Renal cortical epithelial cell (primary cell): ENCODE data around the gene EMSY. TPM values are rescaled to one million over a fixed set of nuclear protein-coding genes. Genes with fewer than 3 reads are reported as not detected.
"Not testable (repeated sequence)": the region's sequence is repeated elsewhere in the genome, so short reads cannot be mapped to it uniquely, and the experiment has no call there.

ENCODE experiments used
- DNase-seq: peaks from one replicate; pipeline ENCODE4 v3.0.0-alpha.2; 2011; ENCODE audit warnings: low read depth
- total RNA-seq: library from RNA; depleted of rRNA; stranded (reverse); fragments of >200 nt; gene quantifications from 2 replicates; pipeline ENCODE4 v1.2.3, GENCODE V29; 2014

Gene EMSY, protein sequence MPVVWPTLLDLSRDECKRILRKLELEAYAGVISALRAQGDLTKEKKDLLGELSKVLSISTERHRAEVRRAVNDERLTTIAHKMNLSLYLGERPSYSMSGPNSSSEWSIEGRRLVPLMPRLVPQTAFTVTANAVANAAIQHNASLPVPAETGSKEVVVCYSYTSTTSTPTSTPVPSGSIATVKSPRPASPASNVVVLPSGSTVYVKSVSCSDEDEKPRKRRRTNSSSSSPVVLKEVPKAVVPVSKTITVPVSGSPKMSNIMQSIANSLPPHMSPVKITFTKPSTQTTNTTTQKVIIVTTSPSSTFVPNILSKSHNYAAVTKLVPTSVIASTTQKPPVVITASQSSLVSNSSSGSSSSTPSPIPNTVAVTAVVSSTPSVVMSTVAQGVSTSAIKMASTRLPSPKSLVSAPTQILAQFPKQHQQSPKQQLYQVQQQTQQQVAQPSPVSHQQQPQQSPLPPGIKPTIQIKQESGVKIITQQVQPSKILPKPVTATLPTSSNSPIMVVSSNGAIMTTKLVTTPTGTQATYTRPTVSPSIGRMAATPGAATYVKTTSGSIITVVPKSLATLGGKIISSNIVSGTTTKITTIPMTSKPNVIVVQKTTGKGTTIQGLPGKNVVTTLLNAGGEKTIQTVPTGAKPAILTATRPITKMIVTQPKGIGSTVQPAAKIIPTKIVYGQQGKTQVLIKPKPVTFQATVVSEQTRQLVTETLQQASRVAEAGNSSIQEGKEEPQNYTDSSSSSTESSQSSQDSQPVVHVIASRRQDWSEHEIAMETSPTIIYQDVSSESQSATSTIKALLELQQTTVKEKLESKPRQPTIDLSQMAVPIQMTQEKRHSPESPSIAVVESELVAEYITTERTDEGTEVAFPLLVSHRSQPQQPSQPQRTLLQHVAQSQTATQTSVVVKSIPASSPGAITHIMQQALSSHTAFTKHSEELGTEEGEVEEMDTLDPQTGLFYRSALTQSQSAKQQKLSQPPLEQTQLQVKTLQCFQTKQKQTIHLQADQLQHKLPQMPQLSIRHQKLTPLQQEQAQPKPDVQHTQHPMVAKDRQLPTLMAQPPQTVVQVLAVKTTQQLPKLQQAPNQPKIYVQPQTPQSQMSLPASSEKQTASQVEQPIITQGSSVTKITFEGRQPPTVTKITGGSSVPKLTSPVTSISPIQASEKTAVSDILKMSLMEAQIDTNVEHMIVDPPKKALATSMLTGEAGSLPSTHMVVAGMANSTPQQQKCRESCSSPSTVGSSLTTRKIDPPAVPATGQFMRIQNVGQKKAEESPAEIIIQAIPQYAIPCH (N-terminal part only)
- 6.6 and 12.2 TPM in 2 replicates for total RNA-seq

- peak; percentile 99 for DNase-seq
These were observed at the start of gene EMSY for GRCh38 chr11:76444384-76445120. EMSY (plus strand) TSS chr11:76445018; CDS start chr11:76446939, 1,921 bp downstream.

- no peak for DNase-seq
These were observed 49.5 kb upstream of the EMSY start for GRCh38 chr11:76395296-76395695.

DNA sequence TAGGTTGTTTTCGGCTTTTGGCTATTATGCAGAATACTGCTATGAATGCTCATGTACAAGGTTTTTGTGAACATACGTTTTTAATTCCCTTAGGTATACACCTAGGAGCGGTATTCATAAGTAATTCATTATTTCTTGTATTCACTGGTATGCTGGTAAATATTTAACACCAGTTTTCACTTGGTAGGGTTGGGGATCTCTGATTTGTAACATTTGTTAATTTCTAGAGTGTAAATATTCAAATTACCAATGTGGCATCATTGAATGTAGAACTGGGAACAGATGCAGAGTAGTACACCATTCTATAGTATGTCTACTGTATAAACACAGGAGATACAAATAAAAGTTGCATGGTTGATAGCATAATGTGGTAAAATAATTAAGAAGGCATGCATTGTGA is 47.4 kb upstream of the EMSY start:
- DNase-seq = peak; percentile 28

- DNase-seq = no peak
These were observed 43.9 kb upstream of the EMSY start for GRCh38 chr11:76400967-76401366.

DNA sequence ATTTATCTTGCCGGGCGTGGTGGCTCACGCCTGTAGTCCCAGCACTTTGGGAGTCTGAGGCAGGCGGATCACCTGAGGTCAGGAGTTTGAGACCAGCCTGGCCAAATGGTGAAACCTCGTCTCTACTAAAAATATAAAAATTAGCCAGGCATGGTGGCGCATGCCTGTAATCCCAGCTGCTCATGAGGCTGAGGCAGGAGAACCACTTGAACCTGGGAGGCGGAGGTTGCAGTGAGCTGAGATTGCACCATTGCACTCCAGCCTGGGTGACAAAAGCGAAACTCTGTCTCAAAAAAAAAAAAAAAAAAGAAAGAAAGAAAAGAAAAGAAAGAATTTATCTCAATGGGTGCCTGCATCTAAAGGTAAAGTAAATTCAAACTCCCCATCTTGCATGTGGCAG is 43.3 kb upstream of the EMSY start:
- DNase-seq = not testable (repeated sequence)

DNA sequence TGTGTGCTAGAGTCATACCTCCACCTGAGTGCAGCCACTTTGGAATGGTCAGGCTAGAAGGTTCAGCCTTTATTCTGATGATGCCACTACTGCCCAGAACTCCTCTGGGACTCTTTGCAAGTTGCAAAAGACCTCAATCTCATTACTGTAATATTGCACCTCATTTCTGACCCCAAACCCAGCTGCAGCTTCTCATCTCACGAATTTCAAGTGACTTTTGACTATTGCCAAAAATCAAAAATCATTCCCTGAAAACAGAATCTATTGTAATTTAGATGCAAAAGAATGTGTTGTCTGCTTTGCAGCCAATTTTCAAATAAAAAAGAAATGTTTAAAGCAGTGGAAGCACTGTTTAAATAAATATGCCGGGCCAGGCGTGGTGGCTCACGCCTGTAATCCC is 38.5 kb upstream of the EMSY start:
- DNase-seq = no peak

- peak; percentile 81 for DNase-seq
These were observed 36.5 kb upstream of the EMSY start for GRCh38 chr11:76408171-76408965.

GRCh38 chr11:76410851-76411357 is 33.9 kb upstream of the EMSY start:
- peak; percentile 23 for DNase-seq

GRCh38 chr11:76415073-76415472 is 29.7 kb upstream of the EMSY start:
- DNase-seq = no peak

DNA sequence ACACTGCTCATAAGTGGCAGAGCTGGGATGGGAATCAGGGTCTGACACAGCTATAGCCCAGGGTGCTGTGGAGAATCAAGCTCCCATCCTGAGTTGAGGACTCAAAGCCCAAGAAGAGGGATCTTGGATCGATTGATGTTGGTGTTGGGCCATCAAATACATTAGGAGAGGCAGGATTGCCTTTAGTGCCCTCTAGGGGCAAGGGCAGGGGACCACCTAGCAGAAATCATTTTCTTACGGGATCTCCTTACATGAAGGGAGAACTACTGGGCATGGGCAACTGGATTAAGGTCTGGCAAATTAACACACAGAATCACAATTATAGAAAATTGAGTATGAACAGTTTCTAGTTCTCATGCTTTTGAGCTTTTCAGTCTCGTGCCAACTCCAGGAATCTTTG is 24.9 kb upstream of the EMSY start:
- peak; percentile 19 for DNase-seq

- DNase-seq = no peak
These were observed 20.4 kb upstream of the EMSY start for GRCh38 chr11:76424379-76424778.

DNA sequence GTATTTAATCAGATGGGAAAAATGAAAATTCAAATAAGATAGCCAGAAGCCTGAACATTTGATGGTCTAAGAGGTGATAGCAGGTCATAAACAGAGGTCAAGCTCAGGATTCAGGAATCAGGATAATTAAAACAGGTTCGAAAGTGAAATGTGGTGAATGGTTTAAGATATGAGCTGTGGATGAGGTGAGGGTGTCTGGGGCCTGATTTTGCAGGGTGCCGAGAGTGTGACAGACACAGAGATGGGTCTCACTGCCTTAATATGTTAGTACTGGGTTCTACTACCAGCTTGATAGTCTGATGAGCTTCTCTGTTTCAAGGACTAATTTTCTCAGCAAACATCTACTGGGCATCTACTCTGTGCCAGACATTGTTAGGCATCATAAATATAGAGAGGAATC is 19.9 kb upstream of the EMSY start:
- DNase-seq = no peak

- DNase-seq = no peak
These were observed 18.2 kb upstream of the EMSY start for GRCh38 chr11:76426660-76427059.

GRCh38 chr11:76436020-76436419 is 8.8 kb upstream of the EMSY start:
- no peak for DNase-seq

DNA sequence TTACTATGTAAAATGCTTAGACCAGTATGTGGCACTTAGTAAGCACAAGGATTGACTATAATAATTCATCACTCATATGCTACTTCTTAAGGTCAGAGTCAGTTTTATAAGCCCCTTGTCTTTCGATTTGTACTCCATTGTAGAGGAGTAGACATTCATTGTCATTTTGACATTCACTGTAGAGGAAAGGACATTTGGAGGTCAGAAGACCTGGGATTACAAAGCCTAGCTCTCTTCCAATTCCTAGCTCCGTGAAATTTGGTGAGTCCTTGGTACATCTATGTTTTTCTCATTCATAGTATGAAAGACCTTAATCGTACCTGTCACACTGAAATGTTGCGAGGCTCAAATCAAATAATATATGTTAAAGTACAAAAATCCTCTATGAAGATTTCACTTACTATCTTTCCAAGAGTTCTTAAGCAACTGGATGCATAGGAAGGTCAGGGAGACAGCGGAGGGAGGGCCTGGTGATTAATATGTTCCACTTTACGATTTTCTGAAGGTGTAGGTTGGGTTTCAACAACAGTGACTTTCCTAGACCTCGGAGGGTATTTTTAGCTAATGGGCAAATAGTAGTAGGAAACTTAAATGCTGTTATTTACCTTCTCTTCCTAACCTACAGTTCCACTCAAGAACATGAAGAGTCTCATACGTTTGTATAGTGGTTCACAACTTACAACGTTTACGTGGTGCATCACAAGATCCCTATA is 1.4 kb upstream of the EMSY start:
- peak; percentile 30 for DNase-seq

DNA sequence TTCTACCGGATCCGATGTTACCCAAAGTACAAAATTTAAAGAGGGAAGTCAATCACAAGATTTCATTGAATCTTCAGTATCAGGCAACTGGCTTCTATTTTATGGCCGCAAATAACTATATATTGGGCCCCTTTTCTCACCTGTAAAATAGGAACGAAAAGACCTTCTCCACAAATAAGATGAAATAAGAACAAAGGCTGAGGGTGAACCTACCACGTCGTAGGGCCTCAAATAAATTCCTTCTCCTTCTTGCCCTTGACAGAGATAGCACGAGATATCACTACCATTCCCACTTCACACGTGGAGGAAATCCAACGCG is 794 bp upstream of the EMSY start:
- DNase-seq = no peak

DNA sequence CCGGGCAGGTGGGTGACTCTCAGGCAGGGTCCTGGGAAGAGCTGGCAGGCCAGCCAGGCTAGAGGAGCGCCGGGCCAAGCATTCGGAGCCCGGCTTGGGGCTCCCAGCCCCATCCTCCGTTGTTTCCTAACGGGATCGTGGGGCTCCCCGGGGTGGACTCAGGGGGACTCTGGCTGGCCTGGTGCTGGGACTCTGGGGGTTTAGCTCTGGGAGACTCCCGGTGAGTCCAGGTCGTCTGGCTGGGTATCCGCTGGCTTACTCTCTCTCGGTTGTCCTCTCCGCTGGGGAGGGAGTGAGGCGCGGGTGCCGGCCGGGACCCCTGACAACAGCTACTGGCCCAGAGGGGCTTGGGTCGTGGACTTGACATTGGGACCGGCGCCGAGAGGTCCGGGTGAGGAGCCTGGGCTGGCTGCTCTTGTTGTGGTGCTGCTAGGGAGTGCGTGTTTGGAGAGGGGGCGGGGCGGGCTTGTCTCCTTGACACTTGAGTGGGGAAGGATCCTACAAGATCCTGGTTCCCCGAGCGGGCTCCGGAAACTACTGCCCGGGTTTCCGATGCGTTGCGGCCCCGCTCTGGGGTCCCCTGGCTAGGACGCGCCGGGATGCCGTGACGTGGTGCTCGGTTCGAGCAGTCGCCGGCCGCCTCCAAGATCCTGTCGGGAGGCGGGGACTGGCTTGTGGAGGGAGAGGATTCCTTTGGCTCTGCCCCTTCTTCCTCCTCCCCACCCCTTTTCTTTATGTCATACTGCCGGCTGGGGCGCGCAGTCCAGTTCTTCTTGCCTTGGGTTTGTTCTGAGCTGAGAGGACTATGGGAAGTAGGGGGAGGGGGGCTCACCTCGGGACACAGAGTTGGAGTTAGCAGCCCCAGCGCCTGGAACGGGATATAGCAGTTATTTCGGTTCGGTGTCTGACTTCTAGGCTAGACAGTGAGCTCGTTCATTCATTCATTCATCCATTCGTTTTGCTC is 585 bp downstream of the EMSY start:
- DNase-seq = peak; percentile 82

- no peak for DNase-seq
These were observed 3.7 kb downstream of the EMSY start for GRCh38 chr11:76448506-76448905.

DNA sequence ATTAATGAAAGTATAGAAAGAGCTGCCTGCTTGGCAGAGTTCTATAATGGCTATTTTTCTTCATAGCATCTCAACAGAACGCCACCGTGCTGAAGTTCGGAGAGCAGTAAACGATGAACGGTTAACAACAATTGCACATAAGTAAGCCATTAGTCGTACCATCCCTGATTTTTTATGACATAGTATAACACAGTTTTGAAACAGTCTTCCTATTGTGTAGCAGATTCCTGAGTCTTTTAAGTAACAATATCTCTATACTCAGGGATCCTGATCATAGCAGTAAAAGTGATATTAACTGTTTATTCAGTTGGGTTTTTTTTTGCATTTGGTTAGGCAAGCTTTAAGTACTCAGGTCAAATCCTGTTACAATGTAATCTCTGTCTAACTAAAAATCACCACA is 8.4 kb downstream of the EMSY start:
- DNase-seq = peak; percentile 49
